OCI-LY1 (cell line): ENCODE data around the gene PRR16.

Experiments used
- H2AFZ ChIP-seq: fragments of 200-600 bp; sonication (generic), shearing (Covaris generic); 2 replicates; pipeline ENCODE4 v1.6.0; 2014; ENCODE audit warnings: antibody characterized with exemption, mild to moderate bottlenecking, low read length
- H3F3A ChIP-seq: fragments of 200-600 bp; sonication (generic), shearing (Covaris generic); 2 replicates; pipeline ENCODE4 v1.6.0; 2014; ENCODE audit warnings: mild to moderate bottlenecking, antibody characterized with exemption, low read length, moderate library complexity; ENCODE audit not compliant: insufficient read depth
- H3K27ac ChIP-seq: fragments of 200-600 bp; sonication (generic); 2 replicates; pipeline ENCODE4 v1.5.1; 2014; ENCODE audit warnings: low read length, mixed run types, mild to moderate bottlenecking, low read depth; ENCODE audit not compliant: poor library complexity, severe bottlenecking
- H3K27me3 ChIP-seq: fragments of 200-600 bp; sonication (generic); 2 replicates; pipeline ENCODE4 v1.6.0; 2014; ENCODE audit warnings: antibody characterized with exemption, mild to moderate bottlenecking, low read length, moderate library complexity; ENCODE audit not compliant: insufficient read depth
- H3K36me3 ChIP-seq: fragments of 200-600 bp; sonication (generic); 2 replicates; pipeline ENCODE4 v1.6.1; 2014; ENCODE audit warnings: mild to moderate bottlenecking, antibody characterized with exemption, low read length, moderate library complexity, mixed read lengths; ENCODE audit not compliant: insufficient read depth
- H3K4me1 ChIP-seq: fragments of 200-600 bp; sonication (generic); 2 replicates; pipeline ENCODE4 v1.5.1; 2014; ENCODE audit warnings: mild to moderate bottlenecking, low read length, moderate library complexity; ENCODE audit not compliant: insufficient read depth, severe bottlenecking
- H3K4me2 ChIP-seq: fragments of 200-600 bp; sonication (generic), shearing (Covaris generic); 2 replicates; pipeline ENCODE4 v1.6.1; 2014; ENCODE audit warnings: low read length
- H3K4me3 ChIP-seq: fragments of 200-600 bp; sonication (generic); 2 replicates; pipeline ENCODE4 v1.5.1; 2014; ENCODE audit warnings: low read length, low read depth, mild to moderate bottlenecking, mixed read lengths; ENCODE audit not compliant: poor library complexity, severe bottlenecking
- H3K79me2 ChIP-seq: fragments of 200-600 bp; shearing (Covaris generic); 2 replicates; pipeline ENCODE4 v1.6.1; 2016; ENCODE audit warnings: mixed run types, low read length, mixed read lengths; ENCODE audit not compliant: insufficient read depth
- H3K9ac ChIP-seq: fragments of 200-600 bp; sonication (generic), shearing (Covaris generic); 2 replicates; pipeline ENCODE4 v1.6.1; 2014; ENCODE audit warnings: mild to moderate bottlenecking, low read length, mixed read lengths
- H3K9me2 ChIP-seq: fragments of 200-600 bp; sonication (generic), shearing (Covaris generic); 2 replicates; pipeline ENCODE4 v1.6.1; 2014; ENCODE audit warnings: low read depth, mild to moderate bottlenecking, low read length, mixed read lengths
- H3K9me3 ChIP-seq: fragments of 200-600 bp; shearing (Covaris generic); 2 replicates; pipeline ENCODE4 v1.6.1; 2014; ENCODE audit warnings: low read length, mixed read lengths
- H4K20me1 ChIP-seq: fragments of 200-600 bp; sonication (generic), shearing (Covaris generic); 2 replicates; pipeline ENCODE4 v1.6.0; 2016; ENCODE audit warnings: mild to moderate bottlenecking, low read length; ENCODE audit not compliant: insufficient read depth
- CTCF ChIP-seq: fragments of 200-600 bp; sonication (generic), shearing (Covaris generic); IDR thresholded peaks from 2 replicates; pipeline ENCODE4 v1.5.1; 2017; ENCODE audit warnings: mild to moderate bottlenecking, antibody characterized with exemption, low read length, moderate library complexity, mixed read lengths
- EZH2 ChIP-seq: fragments of 200-600 bp; sonication (generic), shearing (Covaris generic); IDR thresholded peaks from 2 replicates; pipeline ENCODE4 v1.8.0; 2017; ENCODE audit warnings: borderline replicate concordance, mixed run types, mild to moderate bottlenecking, antibody characterized with exemption, low read length, moderate library complexity, mixed read lengths

The PRR16 gene

GRCh38 chr5:120567066-120567465, 103.0 kb downstream of the PRR16 start:
- Histone ChIP-seq H3K27me3 (no peaks in the 10 kb centered on the region), H3K4me2 (no peak overlapping the region), H3K4me1 (no peaks in the 10 kb centered on the region), H3K9me3 (no peaks in the 10 kb centered on the region), H4K20me1 (no peaks in the 10 kb centered on the region), H3F3A (no peaks in the 10 kb centered on the region), H3K4me3 (no peak overlapping the region), H3K9me2 (no peaks in the 10 kb centered on the region), H3K27ac (no peak overlapping the region), H2AFZ (no peak overlapping the region), H3K79me2 (no peaks in the 10 kb centered on the region), H3K36me3 (no peaks in the 10 kb centered on the region), H3K9ac (no peak overlapping the region)
- TF ChIP-seq EZH2 (no peak), CTCF (no peak)

GRCh38 chr5:120567921-120568320, 103.8 kb downstream of the PRR16 start:
- Histone ChIP-seq H2AFZ (no peak overlapping the region), H3K27me3 (no peaks in the 10 kb centered on the region), H3K9me3 (no peaks in the 10 kb centered on the region), H3K79me2 (no peaks in the 10 kb centered on the region), H3K27ac (no peak overlapping the region), H4K20me1 (no peaks in the 10 kb centered on the region), H3K4me3 (no peak overlapping the region), H3F3A (no peaks in the 10 kb centered on the region), H3K4me1 (no peaks in the 10 kb centered on the region), H3K36me3 (no peaks in the 10 kb centered on the region), H3K9me2 (no peaks in the 10 kb centered on the region), H3K9ac (no peak overlapping the region), H3K4me2 (no peak overlapping the region)
- TF ChIP-seq CTCF = no peak
- TF ChIP-seq EZH2 = no peak

GRCh38 chr5:120568711-120569110, 104.6 kb downstream of the PRR16 start:
- Histone ChIP-seq H3K9me2 (no peaks in the 10 kb centered on the region), H3K4me3 (no peak overlapping the region), H3K27ac (no peak overlapping the region), H3F3A (no peaks in the 10 kb centered on the region), H3K4me2 (no peak overlapping the region), H3K9me3 (no peaks in the 10 kb centered on the region), H3K36me3 (no peaks in the 10 kb centered on the region), H3K79me2 (no peaks in the 10 kb centered on the region), H2AFZ (no peak overlapping the region), H4K20me1 (no peaks in the 10 kb centered on the region), H3K4me1 (no peaks in the 10 kb centered on the region), H3K27me3 (no peaks in the 10 kb centered on the region), H3K9ac (no peak overlapping the region)
- TF ChIP-seq EZH2 = no peak
- TF ChIP-seq CTCF = no peak
